WTC11 (cell line): ENCODE measurements around the gene CAMSAP1.

Experiments used
- GABPB1 ChIP-seq: sonication (generic); formaldehyde crosslinking; IDR thresholded peaks from 2 replicates; pipeline ENCODE4 v1.8.1; 2023; ENCODE audit warnings: mild to moderate bottlenecking, missing genetic modification reagents
- ZNF317 ChIP-seq: sonication (generic); formaldehyde crosslinking; IDR thresholded peaks from 2 replicates; pipeline ENCODE4 v1.8.1; 2023; ENCODE audit warnings: low read depth, mild to moderate bottlenecking, moderate library complexity, missing genetic modification reagents, borderline replicate concordance
- TF ChIP-seq, protein P1 (sequence below): fragments of 200-600 bp; IDR thresholded peaks from 2 replicates; pipeline ENCODE4 v1.8.0; 2022; ENCODE audit warnings: antibody characterized with exemption

- TF ChIP-seq, protein P1, sequence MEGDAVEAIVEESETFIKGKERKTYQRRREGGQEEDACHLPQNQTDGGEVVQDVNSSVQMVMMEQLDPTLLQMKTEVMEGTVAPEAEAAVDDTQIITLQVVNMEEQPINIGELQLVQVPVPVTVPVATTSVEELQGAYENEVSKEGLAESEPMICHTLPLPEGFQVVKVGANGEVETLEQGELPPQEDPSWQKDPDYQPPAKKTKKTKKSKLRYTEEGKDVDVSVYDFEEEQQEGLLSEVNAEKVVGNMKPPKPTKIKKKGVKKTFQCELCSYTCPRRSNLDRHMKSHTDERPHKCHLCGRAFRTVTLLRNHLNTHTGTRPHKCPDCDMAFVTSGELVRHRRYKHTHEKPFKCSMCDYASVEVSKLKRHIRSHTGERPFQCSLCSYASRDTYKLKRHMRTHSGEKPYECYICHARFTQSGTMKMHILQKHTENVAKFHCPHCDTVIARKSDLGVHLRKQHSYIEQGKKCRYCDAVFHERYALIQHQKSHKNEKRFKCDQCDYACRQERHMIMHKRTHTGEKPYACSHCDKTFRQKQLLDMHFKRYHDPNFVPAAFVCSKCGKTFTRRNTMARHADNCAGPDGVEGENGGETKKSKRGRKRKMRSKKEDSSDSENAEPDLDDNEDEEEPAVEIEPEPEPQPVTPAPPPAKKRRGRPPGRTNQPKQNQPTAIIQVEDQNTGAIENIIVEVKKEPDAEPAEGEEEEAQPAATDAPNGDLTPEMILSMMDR, result no peak
- TF ChIP-seq GABPB1 (CRISPR knock-in tag) (no peak), ZNF317 (CRISPR knock-in tag) (no peak)
Observed at GRCh38 chr9:135933114-135933513, 25.8 kb upstream of the CAMSAP1 start.
